Osteoblast (primary cell): ENCODE measurements around the gene RAB26. TPM values are rescaled to one million over a fixed set of nuclear protein-coding genes. Genes with fewer than 3 reads are reported as not detected.

ENCODE experiments used
- DNase-seq: peaks from one replicate; pipeline ENCODE4 v3.0.0; 2011; ENCODE audit warnings: low spot score, mixed read lengths; ENCODE audit not compliant: insufficient read length; ENCODE audit errors: missing footprints
- H2AFZ ChIP-seq: 2 replicates; pipeline ENCODE4 v1.6.0; 2011; ENCODE audit warnings: mild to moderate bottlenecking, low read length
- H3K27ac ChIP-seq: 2 replicates; pipeline ENCODE4 v1.5.1; 2011; ENCODE audit warnings: mild to moderate bottlenecking, low read depth, low read length, moderate library complexity
- H3K27me3 ChIP-seq: 2 replicates; pipeline ENCODE4 v1.6.0; 2012; ENCODE audit warnings: mild to moderate bottlenecking, control low read depth, inconsistent platforms, low read length, moderate library complexity; ENCODE audit not compliant: insufficient read depth
- H3K36me3 ChIP-seq: 2 replicates; pipeline ENCODE4 v1.5.1; 2011; ENCODE audit warnings: mild to moderate bottlenecking, low read length, control low read depth, moderate library complexity; ENCODE audit not compliant: insufficient read depth
- H3K4me1 ChIP-seq: 2 replicates; pipeline ENCODE4 v1.5.1; 2011; ENCODE audit warnings: mild to moderate bottlenecking, low read length, control low read depth, moderate library complexity; ENCODE audit not compliant: insufficient read depth
- H3K4me2 ChIP-seq: 2 replicates; pipeline ENCODE4 v1.6.0; 2011; ENCODE audit warnings: mild to moderate bottlenecking, low read length; ENCODE audit not compliant: insufficient read depth
- H3K4me3 ChIP-seq: fragments of 200-600 bp; sonication (generic); 3 replicates; pipeline ENCODE4 v1.5.1; 2012; ENCODE audit warnings: mild to moderate bottlenecking, low read length, inconsistent platforms; ENCODE audit not compliant: insufficient read depth
- H3K79me2 ChIP-seq: 2 replicates; pipeline ENCODE4 v1.6.0; 2012; ENCODE audit warnings: mild to moderate bottlenecking, low read length, control low read depth, inconsistent platforms; ENCODE audit not compliant: insufficient read depth
- H3K9me3 ChIP-seq: 2 replicates; pipeline ENCODE4 v1.5.1; 2011; ENCODE audit warnings: low read depth, low read length, control low read depth
- H4K20me1 ChIP-seq: 2 replicates; pipeline ENCODE4 v1.6.0; 2012; ENCODE audit warnings: mild to moderate bottlenecking, low read length, control low read depth; ENCODE audit not compliant: insufficient read depth
- CTCF ChIP-seq: IDR thresholded peaks from 2 replicates; pipeline ENCODE4 v1.5.1; 2011; ENCODE audit warnings: mild to moderate bottlenecking, low read depth, low read length, moderate library complexity; ENCODE audit errors: extremely low read depth
- total RNA-seq: library from RNA; depleted of rRNA; stranded (reverse); fragments of >200 nt; gene quantifications from 2 replicates; pipeline ENCODE4 v1.2.3, GENCODE V29; 2012

Gene RAB26
- total RNA-seq, 1 donor: 0.36 TPM

- peaks cover 63% of the 10 kb centered on the region for H4K20me1 ChIP-seq
Observed at GRCh38 chr16:2160915-2161551, 12.6 kb downstream of the RAB26 start.

GRCh38 chr16:2161911-2162310 is 13.5 kb downstream of the RAB26 start:
- DNase-seq: no peak
- Histone ChIP-seq H3K79me2 (peaks cover 96% of the 10 kb centered on the region), H3K9me3 (no peaks in the 10 kb centered on the region), H3K27me3 (no peaks in the 10 kb centered on the region), H3K4me2 (no peak overlapping the region), H3K36me3 (peaks cover 7% of the 10 kb centered on the region), H4K20me1 (peaks cover 63% of the 10 kb centered on the region), H3K4me1 (peaks cover 37% of the 10 kb centered on the region), H3K4me3 (no peak overlapping the region), H2AFZ (no peak overlapping the region), H3K27ac (peak overlapping the region; percentile 53)
- TF ChIP-seq CTCF: no peak

More at GRCh38 chr16:2160915-2161551, 12.6 kb downstream of the RAB26 start:
- Histone ChIP-seq H3K27ac (peak overlapping the region; percentile 53), H3K4me2 (peak overlapping the region; percentile 18), H3K79me2 (peaks cover 96% of the 10 kb centered on the region), H3K27me3 (no peaks in the 10 kb centered on the region), H3K36me3 (peaks cover 4% of the 10 kb centered on the region), H3K9me3 (no peaks in the 10 kb centered on the region), H3K4me3 (no peak overlapping the region), H3K4me1 (peaks cover 40% of the 10 kb centered on the region), H2AFZ (no peak overlapping the region)
- TF ChIP-seq CTCF: no peak
- DNase-seq: peak; percentile 95

GRCh38 chr16:2162676-2163118 is 14.3 kb downstream of the RAB26 start:
- Histone ChIP-seq H3K4me1 (peaks cover 29% of the 10 kb centered on the region), H4K20me1 (peaks cover 59% of the 10 kb centered on the region), H3K4me3 (no peak overlapping the region), H3K36me3 (peaks cover 10% of the 10 kb centered on the region), H3K27me3 (no peaks in the 10 kb centered on the region), H2AFZ (no peak overlapping the region), H3K27ac (no peak overlapping the region), H3K79me2 (peaks cover 96% of the 10 kb centered on the region), H3K9me3 (no peaks in the 10 kb centered on the region), H3K4me2 (no peak overlapping the region)
- DNase-seq: no peak
- no peak for TF ChIP-seq CTCF

DNA sequence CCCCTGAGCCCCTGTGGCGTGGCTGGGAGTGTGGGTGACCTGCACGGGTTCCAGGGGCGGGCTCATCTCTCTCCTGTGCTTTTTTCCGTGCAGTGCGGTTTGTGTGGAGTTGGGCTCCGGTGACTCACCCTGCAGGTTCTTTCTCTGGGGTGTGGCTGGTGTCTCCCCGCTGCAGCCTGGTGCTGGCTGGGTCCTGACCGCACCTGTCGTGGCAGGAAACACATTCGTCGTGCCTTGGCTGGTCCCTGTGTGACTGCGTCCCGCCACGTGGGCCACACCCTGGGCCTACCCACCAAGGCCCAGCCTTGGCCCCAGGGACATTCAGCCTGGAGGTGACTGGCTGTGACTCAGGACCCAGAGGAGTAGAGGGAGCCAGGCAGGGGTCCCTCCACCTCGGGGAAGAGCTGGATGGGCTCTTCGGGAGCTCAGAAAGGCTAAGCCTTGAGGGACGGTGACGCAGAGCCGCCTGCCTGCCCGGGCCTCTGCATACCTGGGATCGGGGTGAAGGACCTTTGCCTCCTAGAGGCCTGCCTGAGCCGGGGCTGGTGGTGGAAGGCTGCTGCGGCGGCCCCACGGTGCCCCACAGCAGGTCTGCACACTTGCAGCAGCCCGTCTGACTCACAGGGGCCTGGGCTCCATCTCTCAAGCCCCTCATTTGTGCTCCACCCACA is 14.9 kb downstream of the RAB26 start:
- H2AFZ ChIP-seq: no peak overlapping the region
- no peaks in the 10 kb centered on the region for H3K27me3 ChIP-seq
- no peak overlapping the region for H3K27ac ChIP-seq
- peaks cover 14% of the 10 kb centered on the region for H3K36me3 ChIP-seq
- DNase-seq: no peak
- H3K4me2 ChIP-seq: no peak overlapping the region
- TF ChIP-seq CTCF: no peak
- no peak overlapping the region for H3K4me3 ChIP-seq
- H3K4me1 ChIP-seq: peaks cover 23% of the 10 kb centered on the region
- peaks cover 95% of the 10 kb centered on the region for H3K79me2 ChIP-seq
- H3K9me3 ChIP-seq: no peaks in the 10 kb centered on the region
- H4K20me1 ChIP-seq: peaks cover 54% of the 10 kb centered on the region
